NCI-H446 treated with DMSO at 0.1 percent for 48 hours (cell line): ENCODE results near the gene TIE1.

Experiments
- DNase-seq: peaks from one replicate; lab custom pipeline; 2025; lab: John Stamatoyannopoulos, UW

The TIE1 gene

GRCh38 chr1:43274125-43274803, 26.5 kb upstream of the TIE1 start:
- no peak for DNase-seq

- DNase-seq: no peak
Measured at GRCh38 chr1:43274804-43275180, 26.0 kb upstream of the TIE1 start.

- no peak for DNase-seq
Measured at GRCh38 chr1:43275826-43276620, 24.8 kb upstream of the TIE1 start.

GRCh38 chr1:43276673-43277072, 24.1 kb upstream of the TIE1 start:
- DNase-seq: no peak

GRCh38 chr1:43277116-43277876, 23.5 kb upstream of the TIE1 start:
- DNase-seq: no peak

- no peak for DNase-seq
Measured at GRCh38 chr1:43279161-43279560, 21.6 kb upstream of the TIE1 start.

GRCh38 chr1:43279666-43280065, 21.1 kb upstream of the TIE1 start:
- DNase-seq: no peak

GRCh38 chr1:43280692-43281091, 20.1 kb upstream of the TIE1 start:
- DNase-seq: no peak

- DNase-seq: no peak
Measured at GRCh38 chr1:43282220-43283195, 18.3 kb upstream of the TIE1 start.

- DNase-seq: no peak
Measured at GRCh38 chr1:43284065-43284464, 16.7 kb upstream of the TIE1 start.

- no peak for DNase-seq
Measured at GRCh38 chr1:43284546-43285110, 16.2 kb upstream of the TIE1 start.

GRCh38 chr1:43285269-43285990, 15.4 kb upstream of the TIE1 start, which contains the start of gene C1orf210:
Gene C1orf210, minus strand, starts transcription at chr1:43285581. Its CDS starts 2,311 bp downstream, at chr1:43283270.
- no peak for DNase-seq

- DNase-seq: no peak
Measured at GRCh38 chr1:43286115-43286514, 14.7 kb upstream of the TIE1 start.

- DNase-seq: no peak
Measured at GRCh38 chr1:43286533-43286932, 14.2 kb upstream of the TIE1 start.

GRCh38 chr1:43288058-43288784, 12.6 kb upstream of the TIE1 start:
- no peak for DNase-seq

GRCh38 chr1:43288785-43289706, 11.7 kb upstream of the TIE1 start:
- no peak for DNase-seq

- DNase-seq: no peak
Measured at GRCh38 chr1:43292216-43292615, 8.6 kb upstream of the TIE1 start.

- no peak for DNase-seq
Measured at GRCh38 chr1:43292679-43293078, 8.1 kb upstream of the TIE1 start.

GRCh38 chr1:43293176-43293575, 7.6 kb upstream of the TIE1 start:
- DNase-seq: no peak
